ENCODE data around the gene SLC7A6OS.

GRCh38 chr16:68286153-68287074 lies 24.3 kb downstream of the SLC7A6OS start:
- TF ChIP-seq CTCF (IDR thresholded peaks at IDR 0.05) (no peak), POLR2A (IDR thresholded peaks at IDR 0.05) (no peak), EP300 (IDR thresholded peaks at IDR 0.05) (no peak), POLR2AphosphoS5 (IDR thresholded peaks at IDR 0.05) (no peak)

All from suprapubic skin (tissue), 4 donors.